ENCODE measurements around the gene COL24A1.
A peak's percentile ranks its signal among the peaks of the same experiment; 100 is the strongest.
"Not testable (repeated sequence)": the region's sequence is repeated elsewhere in the genome, so short reads cannot be mapped to it uniquely, and the experiment has no call there.

COL24A1 gene

GRCh38 chr1:85975912-85976371, 180.6 kb downstream of the COL24A1 start:
- TF ChIP-seq POLR2AphosphoS5 (IDR thresholded peaks at IDR 0.05; ENCODE audit: borderline replicate concordance, low read depth, low read length) (no peak), FOXP2 (optimal IDR thresholded peaks at IDR 0.05; ENCODE audit: control extremely low read depth, extremely low read length, insufficient read depth) (no peak), EZH2 (IDR thresholded peaks at IDR 0.05) (no peak)
- no peak overlapping the region for H3K9ac ChIP-seq (ENCODE audit: insufficient read length)
- no peak overlapping the region for H3K4me3 ChIP-seq
- peak overlapping the region; percentile 7; the same call in 1 of the 2 replicates for H3K27ac ChIP-seq
- no peaks in the 10 kb centered on the region for H3K9me3 ChIP-seq (ENCODE audit: low read depth, low read length)
- DNase-seq (ENCODE audit: low read depth, low spot score), result no peak
- H3K36me3 ChIP-seq (ENCODE audit: insufficient read depth, low read length), result no peaks in the 10 kb centered on the region

- no peak overlapping the region for H3K9ac ChIP-seq (ENCODE audit: insufficient read length)
- no peaks in the 10 kb centered on the region for H3K9me3 ChIP-seq (ENCODE audit: low read depth, low read length)
- no peak for DNase-seq (ENCODE audit: low read depth, low spot score)
- H3K4me3 ChIP-seq, result no peak overlapping the region
- TF ChIP-seq EZH2 (IDR thresholded peaks at IDR 0.05) (no peak), FOXP2 (optimal IDR thresholded peaks at IDR 0.05; ENCODE audit: control extremely low read depth, extremely low read length, insufficient read depth) (no peak), POLR2AphosphoS5 (IDR thresholded peaks at IDR 0.05; ENCODE audit: borderline replicate concordance, low read depth, low read length) (no peak)
- no peaks in the 10 kb centered on the region for H3K36me3 ChIP-seq (ENCODE audit: insufficient read depth, low read length)
- H3K27ac ChIP-seq, result no peak overlapping the region
These were observed 194.1 kb downstream of the COL24A1 start for GRCh38 chr1:85962457-85962856.

- no peak for DNase-seq (ENCODE audit: low read depth, low spot score)
- TF ChIP-seq FOXP2 (optimal IDR thresholded peaks at IDR 0.05; ENCODE audit: control extremely low read depth, extremely low read length, insufficient read depth) (no peak), EZH2 (IDR thresholded peaks at IDR 0.05) (no peak), POLR2AphosphoS5 (IDR thresholded peaks at IDR 0.05; ENCODE audit: borderline replicate concordance, low read depth, low read length) (no peak)
- Histone ChIP-seq H3K27ac (no peak overlapping the region), H3K36me3 (ENCODE audit: insufficient read depth, low read length) (no peaks in the 10 kb centered on the region), H3K9me3 (ENCODE audit: low read depth, low read length) (no peaks in the 10 kb centered on the region), H3K4me3 (no peak overlapping the region), H3K9ac (ENCODE audit: insufficient read length) (no peak overlapping the region)
These were observed 198.8 kb downstream of the COL24A1 start for GRCh38 chr1:85957760-85958159.

- not testable (repeated sequence) for H3K9me3 ChIP-seq (ENCODE audit: low read depth, low read length); H3K4me3 ChIP-seq; H3K9ac ChIP-seq (ENCODE audit: insufficient read length); DNase-seq (ENCODE audit: low read depth, low spot score); H3K36me3 ChIP-seq (ENCODE audit: insufficient read depth, low read length); H3K27ac ChIP-seq
These were observed 201.4 kb downstream of the COL24A1 start for GRCh38 chr1:85955218-85955617.

GRCh38 chr1:85952460-85952859, 204.1 kb downstream of the COL24A1 start:
- TF ChIP-seq EZH2 (IDR thresholded peaks at IDR 0.05) (no peak), POLR2AphosphoS5 (IDR thresholded peaks at IDR 0.05; ENCODE audit: borderline replicate concordance, low read depth, low read length) (no peak)
- no peak for DNase-seq (ENCODE audit: low read depth, low spot score)
- Histone ChIP-seq H3K4me3 (peak overlapping the region; percentile 25; the same call in 1 of the 2 replicates), H3K9me3 (ENCODE audit: low read depth, low read length) (no peaks in the 10 kb centered on the region), H3K9ac (ENCODE audit: insufficient read length) (no peak overlapping the region), H3K27ac (peak overlapping the region; percentile 43; the same call in 1 of the 2 replicates), H3K36me3 (ENCODE audit: insufficient read depth, low read length) (no peaks in the 10 kb centered on the region)

- Histone ChIP-seq H3K9me3 (ENCODE audit: low read depth, low read length) (no peaks in the 10 kb centered on the region), H3K9ac (ENCODE audit: insufficient read length) (no peak overlapping the region), H3K36me3 (ENCODE audit: insufficient read depth, low read length) (no peaks in the 10 kb centered on the region), H3K27ac (no peak overlapping the region), H3K4me3 (no peak overlapping the region)
- no peak for TF ChIP-seq POLR2AphosphoS5 (IDR thresholded peaks at IDR 0.05; ENCODE audit: borderline replicate concordance, low read depth, low read length)
- TF ChIP-seq EZH2 (IDR thresholded peaks at IDR 0.05), result no peak
- TF ChIP-seq FOXP2 (optimal IDR thresholded peaks at IDR 0.05; ENCODE audit: control extremely low read depth, extremely low read length, insufficient read depth), result no peak
- DNase-seq (ENCODE audit: low read depth, low spot score), result no peak
These were observed 209.4 kb downstream of the COL24A1 start for GRCh38 chr1:85947186-85947585.

- H3K36me3 ChIP-seq (ENCODE audit: insufficient read depth, low read length), result no peaks in the 10 kb centered on the region
- no peaks in the 10 kb centered on the region for H3K9me3 ChIP-seq (ENCODE audit: low read depth, low read length)
- H3K4me3 ChIP-seq, result no peak overlapping the region
- H3K27ac ChIP-seq, result no peak overlapping the region
- DNase-seq (ENCODE audit: low read depth, low spot score), result no peak
- no peak overlapping the region for H3K9ac ChIP-seq (ENCODE audit: insufficient read length)
- TF ChIP-seq EZH2 (IDR thresholded peaks at IDR 0.05), result no peak
- no peak for TF ChIP-seq FOXP2 (optimal IDR thresholded peaks at IDR 0.05; ENCODE audit: control extremely low read depth, extremely low read length, insufficient read depth)
- TF ChIP-seq POLR2AphosphoS5 (IDR thresholded peaks at IDR 0.05; ENCODE audit: borderline replicate concordance, low read depth, low read length), result no peak
These were observed 212.6 kb downstream of the COL24A1 start for GRCh38 chr1:85943945-85944344.

GRCh38 chr1:85943526-85943925, 213.0 kb downstream of the COL24A1 start:
- H3K4me3 ChIP-seq, result no peak overlapping the region
- TF ChIP-seq FOXP2 (optimal IDR thresholded peaks at IDR 0.05; ENCODE audit: control extremely low read depth, extremely low read length, insufficient read depth), result no peak
- TF ChIP-seq EZH2 (IDR thresholded peaks at IDR 0.05), result no peak
- TF ChIP-seq POLR2AphosphoS5 (IDR thresholded peaks at IDR 0.05; ENCODE audit: borderline replicate concordance, low read depth, low read length), result no peak
- no peaks in the 10 kb centered on the region for H3K9me3 ChIP-seq (ENCODE audit: low read depth, low read length)
- H3K36me3 ChIP-seq (ENCODE audit: insufficient read depth, low read length), result no peaks in the 10 kb centered on the region
- no peak overlapping the region for H3K9ac ChIP-seq (ENCODE audit: insufficient read length)
- H3K27ac ChIP-seq, result no peak overlapping the region
- DNase-seq (ENCODE audit: low read depth, low spot score), result no peak

- Histone ChIP-seq H3K4me3 (no peak overlapping the region), H3K36me3 (ENCODE audit: insufficient read depth, low read length) (no peaks in the 10 kb centered on the region), H3K9me3 (ENCODE audit: low read depth, low read length) (no peaks in the 10 kb centered on the region), H3K27ac (peak overlapping the region; percentile 56), H3K9ac (ENCODE audit: insufficient read length) (no peak overlapping the region)
- no peak for TF ChIP-seq POLR2AphosphoS5 (IDR thresholded peaks at IDR 0.05; ENCODE audit: borderline replicate concordance, low read depth, low read length)
- TF ChIP-seq FOXP2 (optimal IDR thresholded peaks at IDR 0.05; ENCODE audit: control extremely low read depth, extremely low read length, insufficient read depth), result no peak
- TF ChIP-seq EZH2 (IDR thresholded peaks at IDR 0.05), result no peak
- no peak for DNase-seq (ENCODE audit: low read depth, low spot score)
These were observed 215.8 kb downstream of the COL24A1 start for GRCh38 chr1:85940656-85941306.
